ENCODE results near the gene PIM2. TPM values are rescaled to one million over a fixed set of nuclear protein-coding genes. Genes with fewer than 3 reads are reported as not detected.

Gene PIM2
- total RNA-seq, 1 donor, result 239 TPM

DNA sequence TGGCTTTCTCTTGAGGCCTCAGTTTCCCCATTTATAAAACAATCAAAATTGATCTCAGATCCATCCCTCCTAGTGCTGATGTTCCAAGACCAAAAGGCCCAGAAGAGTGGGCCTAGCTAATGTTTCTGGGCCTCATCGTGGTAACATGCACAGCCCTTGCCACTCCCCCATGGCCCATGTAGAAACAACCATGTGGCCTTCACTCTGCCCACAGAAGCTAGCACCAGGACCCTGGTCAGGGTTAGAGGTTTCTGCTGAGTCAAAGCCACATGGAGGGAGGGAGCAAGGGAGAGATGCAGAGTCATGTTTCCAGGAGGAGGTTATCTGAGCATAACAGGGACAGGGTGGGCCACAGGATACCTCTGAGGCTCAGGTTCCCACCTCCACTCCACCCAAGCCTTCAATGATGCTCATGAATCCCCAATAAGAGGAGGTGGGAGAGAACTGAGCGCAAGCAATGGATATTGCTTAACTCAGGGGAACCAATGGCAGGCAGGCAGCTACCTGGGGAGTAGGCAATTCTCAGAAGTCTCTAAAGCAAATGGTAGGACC is 21.7 kb upstream of the PIM2 start:
- H3K4me1 ChIP-seq (ENCODE audit: insufficient read depth, low read length), result peaks cover 81% of the 10 kb centered on the region
- H3K4me3 ChIP-seq (ENCODE audit: low read length), result no peak overlapping the region
- no peaks in the 10 kb centered on the region for H3K9me3 ChIP-seq (ENCODE audit: low read depth, low read length)
- H3K27me3 ChIP-seq (ENCODE audit: insufficient read depth, low read length), result no peaks in the 10 kb centered on the region

DNA sequence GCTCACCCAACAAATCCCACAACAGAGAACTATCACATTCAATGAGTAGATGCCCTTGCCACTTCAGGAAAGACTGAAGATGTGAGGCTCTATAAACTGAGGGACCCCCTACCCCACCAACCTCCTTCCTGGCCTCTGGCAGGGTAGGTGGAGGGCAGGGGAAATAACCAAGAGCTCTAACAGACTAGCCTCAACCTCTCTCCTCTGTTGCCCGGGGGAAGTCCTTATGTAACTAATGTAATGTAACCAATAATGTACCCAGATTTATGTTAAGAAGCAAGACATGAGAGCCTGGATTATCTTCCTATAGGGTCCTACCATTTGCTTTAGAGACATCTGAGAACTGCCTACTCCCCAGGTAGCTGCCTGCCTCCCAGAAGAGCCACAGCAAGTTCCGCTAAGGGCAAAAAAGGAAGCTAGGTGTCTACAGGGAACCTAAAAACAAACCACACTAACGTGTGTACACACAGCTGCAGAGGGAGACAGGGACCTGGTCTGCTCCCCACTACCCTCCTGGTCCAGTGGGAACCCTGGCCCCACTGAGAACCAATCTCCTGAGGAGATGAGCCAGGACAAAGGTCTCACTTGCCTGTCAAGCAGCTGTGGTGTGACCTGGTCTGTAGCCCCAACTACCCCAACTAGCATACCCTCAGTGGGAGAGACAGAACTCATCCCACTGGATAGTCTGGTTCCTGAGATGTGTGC is 20.9 kb upstream of the PIM2 start:
- Histone ChIP-seq H3K27me3 (ENCODE audit: insufficient read depth, low read length) (no peaks in the 10 kb centered on the region), H3K4me1 (ENCODE audit: insufficient read depth, low read length) (peaks cover 89% of the 10 kb centered on the region), H3K9me3 (ENCODE audit: low read depth, low read length) (no peaks in the 10 kb centered on the region), H3K4me3 (ENCODE audit: low read length) (no peak overlapping the region)

- H3K27me3 ChIP-seq (ENCODE audit: insufficient read depth, low read length), result no peaks in the 10 kb centered on the region
- H3K4me3 ChIP-seq (ENCODE audit: low read length), result no peak overlapping the region
- no peaks in the 10 kb centered on the region for H3K9me3 ChIP-seq (ENCODE audit: low read depth, low read length)
- H3K4me1 ChIP-seq (ENCODE audit: insufficient read depth, low read length), result peaks cover 93% of the 10 kb centered on the region
Observed at GRCh38 chrX:48938721-48939425, 20.0 kb upstream of the PIM2 start.

DNA sequence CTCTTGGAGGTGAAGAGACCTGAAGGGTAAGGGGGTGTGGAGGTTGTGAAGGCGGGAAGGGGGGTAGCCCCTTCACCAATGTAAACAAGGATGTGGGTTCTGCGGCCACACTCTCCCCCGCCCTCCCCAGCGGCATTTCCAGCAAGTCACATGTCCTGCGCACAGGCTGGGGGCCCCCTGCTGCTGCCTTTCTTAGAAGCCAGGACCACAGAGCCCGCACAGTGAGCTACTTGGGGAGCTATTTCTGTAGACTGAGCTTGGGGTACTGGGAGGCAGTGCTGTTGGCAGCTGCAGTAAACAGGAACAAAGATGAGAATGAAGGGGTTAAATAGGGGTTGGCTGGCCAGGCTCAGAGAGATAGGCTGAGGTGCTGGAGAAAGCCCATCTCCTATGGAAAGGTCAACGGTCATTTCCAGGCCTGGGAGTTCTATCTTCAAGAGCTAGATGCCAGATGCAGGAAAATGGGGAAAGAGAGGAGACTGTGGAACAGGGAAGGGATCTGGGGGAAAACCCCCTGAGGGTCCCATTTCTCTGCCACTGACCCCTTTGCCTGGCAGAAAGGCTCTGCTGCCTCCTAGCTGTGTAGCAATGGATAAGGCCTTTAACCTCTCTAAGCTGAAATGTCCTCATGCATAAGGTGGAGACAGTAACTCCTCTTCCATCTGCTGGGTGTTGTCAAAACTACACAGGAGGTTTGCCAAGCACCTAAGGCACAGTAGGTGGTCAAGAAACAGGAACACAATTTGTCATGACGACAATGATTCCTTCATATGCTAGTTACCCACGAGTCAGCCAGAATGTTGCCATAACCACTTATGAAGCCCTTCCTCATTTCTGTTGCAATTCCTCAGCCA is 18.5 kb upstream of the PIM2 start:
- H3K4me1 ChIP-seq (ENCODE audit: insufficient read depth, low read length), result peaks cover 88% of the 10 kb centered on the region
- no peaks in the 10 kb centered on the region for H3K9me3 ChIP-seq (ENCODE audit: low read depth, low read length)
- H3K4me3 ChIP-seq (ENCODE audit: low read length), result no peak overlapping the region
- no peaks in the 10 kb centered on the region for H3K27me3 ChIP-seq (ENCODE audit: insufficient read depth, low read length)

- Histone ChIP-seq H3K9me3 (ENCODE audit: low read depth, low read length) (no peaks in the 10 kb centered on the region), H3K4me3 (ENCODE audit: low read length) (no peak overlapping the region), H3K27me3 (ENCODE audit: insufficient read depth, low read length) (no peaks in the 10 kb centered on the region), H3K4me1 (ENCODE audit: insufficient read depth, low read length) (peaks cover 81% of the 10 kb centered on the region)
Observed at GRCh38 chrX:48936429-48937053, 17.7 kb upstream of the PIM2 start.

GRCh38 chrX:48935301-48935670 is 16.5 kb upstream of the PIM2 start:
- peaks cover 68% of the 10 kb centered on the region for H3K4me1 ChIP-seq (ENCODE audit: insufficient read depth, low read length)
- H3K27me3 ChIP-seq (ENCODE audit: insufficient read depth, low read length), result no peaks in the 10 kb centered on the region
- H3K4me3 ChIP-seq (ENCODE audit: low read length), result no peak overlapping the region
- no peaks in the 10 kb centered on the region for H3K9me3 ChIP-seq (ENCODE audit: low read depth, low read length)

GRCh38 chrX:48934581-48935300 is 15.9 kb upstream of the PIM2 start:
- H3K27me3 ChIP-seq (ENCODE audit: insufficient read depth, low read length), result no peaks in the 10 kb centered on the region

GRCh38 chrX:48933757-48934156 is 14.9 kb upstream of the PIM2 start:
- no peaks in the 10 kb centered on the region for H3K27me3 ChIP-seq (ENCODE audit: insufficient read depth, low read length)
- H3K4me3 ChIP-seq (ENCODE audit: low read length), result no peak overlapping the region
- H3K4me1 ChIP-seq (ENCODE audit: insufficient read depth, low read length), result peaks cover 53% of the 10 kb centered on the region
- H3K9me3 ChIP-seq (ENCODE audit: low read depth, low read length), result no peaks in the 10 kb centered on the region

More at GRCh38 chrX:48934581-48935300, 15.9 kb upstream of the PIM2 start:
- H3K4me1 ChIP-seq (ENCODE audit: insufficient read depth, low read length), result peaks cover 63% of the 10 kb centered on the region
- no peak overlapping the region for H3K4me3 ChIP-seq (ENCODE audit: low read length)
- H3K9me3 ChIP-seq (ENCODE audit: low read depth, low read length), result no peaks in the 10 kb centered on the region

- peaks cover 9% of the 10 kb centered on the region for H3K4me1 ChIP-seq (ENCODE audit: insufficient read depth, low read length)
- no peak overlapping the region for H3K4me3 ChIP-seq (ENCODE audit: low read length)
- H3K27me3 ChIP-seq (ENCODE audit: insufficient read depth, low read length), result no peaks in the 10 kb centered on the region
- H3K9me3 ChIP-seq (ENCODE audit: low read depth, low read length), result no peaks in the 10 kb centered on the region
Observed at GRCh38 chrX:48927736-48928382, 9.0 kb upstream of the PIM2 start.

DNA sequence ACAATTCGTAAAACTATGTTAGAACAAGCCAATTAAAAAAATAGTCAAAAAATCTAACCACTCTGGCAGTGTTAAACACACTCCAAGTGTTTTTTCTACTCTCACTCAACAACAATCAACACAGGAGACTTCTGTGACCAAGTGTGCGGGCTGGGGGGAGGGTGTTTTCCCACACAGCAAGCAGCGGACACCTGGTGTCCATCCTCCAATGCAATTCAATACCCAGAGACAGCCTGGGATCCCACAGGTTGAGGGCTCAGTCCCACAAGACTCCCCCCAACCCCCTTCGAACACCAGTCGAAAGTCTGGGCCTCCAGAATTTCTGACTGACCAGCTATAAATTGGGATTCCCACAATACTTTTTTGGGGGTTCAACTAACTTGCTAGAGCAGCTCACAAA is 8.3 kb upstream of the PIM2 start:
- no peak overlapping the region for H3K4me3 ChIP-seq (ENCODE audit: low read length)
- no peaks in the 10 kb centered on the region for H3K9me3 ChIP-seq (ENCODE audit: low read depth, low read length)
- peaks cover 11% of the 10 kb centered on the region for H3K4me1 ChIP-seq (ENCODE audit: insufficient read depth, low read length)
- H3K27me3 ChIP-seq (ENCODE audit: insufficient read depth, low read length), result no peaks in the 10 kb centered on the region

DNA sequence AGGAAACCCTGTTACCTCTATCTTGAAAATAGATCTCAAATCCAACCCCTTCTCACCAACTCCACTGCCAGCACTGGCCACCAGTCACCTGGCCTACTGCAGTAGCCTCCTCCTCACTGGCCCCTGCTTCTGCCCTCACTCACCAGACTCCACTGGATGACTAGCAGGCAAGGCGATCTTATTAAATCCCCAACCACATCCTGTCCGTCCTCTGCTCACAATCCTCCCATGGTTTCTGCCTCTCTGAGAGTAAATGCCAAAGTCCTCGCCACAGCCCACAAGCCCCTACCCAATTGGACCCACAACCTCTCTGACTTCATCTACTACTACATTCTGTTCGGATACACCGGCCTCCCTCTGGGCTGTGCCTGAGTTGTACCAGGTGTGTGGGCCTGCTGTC is 5.4 kb upstream of the PIM2 start:
- Histone ChIP-seq H3K27me3 (ENCODE audit: insufficient read depth, low read length) (no peaks in the 10 kb centered on the region), H3K4me3 (ENCODE audit: low read length) (no peak overlapping the region), H3K9me3 (ENCODE audit: low read depth, low read length) (no peaks in the 10 kb centered on the region), H3K4me1 (ENCODE audit: insufficient read depth, low read length) (peaks cover 39% of the 10 kb centered on the region)

- peaks cover 39% of the 10 kb centered on the region for H3K4me1 ChIP-seq (ENCODE audit: insufficient read depth, low read length)
- no peaks in the 10 kb centered on the region for H3K27me3 ChIP-seq (ENCODE audit: insufficient read depth, low read length)
- no peak overlapping the region for H3K4me3 ChIP-seq (ENCODE audit: low read length)
- H3K9me3 ChIP-seq (ENCODE audit: low read depth, low read length), result no peaks in the 10 kb centered on the region
Observed at GRCh38 chrX:48923771-48924170, 4.9 kb upstream of the PIM2 start.

DNA sequence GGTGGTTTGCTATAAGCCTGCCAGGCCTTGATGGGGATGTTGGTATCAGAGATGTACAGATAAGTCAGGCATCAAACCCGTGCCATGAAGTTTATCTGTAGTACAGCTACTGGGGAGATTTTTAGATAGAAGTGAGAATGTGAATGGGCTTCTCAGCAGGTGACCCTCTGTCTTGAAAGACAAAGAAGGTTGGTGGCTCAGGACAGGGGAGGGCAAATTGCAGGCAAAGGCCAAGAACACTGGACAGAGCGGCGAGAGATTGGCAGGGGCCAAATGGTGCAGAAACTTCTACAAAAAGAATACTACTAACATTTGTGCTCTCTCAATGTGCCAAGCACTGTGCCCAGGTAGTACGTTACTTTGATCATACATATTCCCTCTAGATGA is 1.9 kb upstream of the PIM2 start:
- Histone ChIP-seq H3K27me3 (ENCODE audit: insufficient read depth, low read length) (no peaks in the 10 kb centered on the region), H3K4me3 (ENCODE audit: low read length) (no peak overlapping the region), H3K9me3 (ENCODE audit: low read depth, low read length) (no peaks in the 10 kb centered on the region), H3K4me1 (ENCODE audit: insufficient read depth, low read length) (peaks cover 46% of the 10 kb centered on the region)
